Fibroblast of skin of scalp (primary cell): ENCODE data around the gene CX3CR1.

Experiments used
- DNase-seq: peaks from one replicate; pipeline ENCODE4 v3.0.0-alpha.2; 2013

CX3CR1 gene

DNA sequence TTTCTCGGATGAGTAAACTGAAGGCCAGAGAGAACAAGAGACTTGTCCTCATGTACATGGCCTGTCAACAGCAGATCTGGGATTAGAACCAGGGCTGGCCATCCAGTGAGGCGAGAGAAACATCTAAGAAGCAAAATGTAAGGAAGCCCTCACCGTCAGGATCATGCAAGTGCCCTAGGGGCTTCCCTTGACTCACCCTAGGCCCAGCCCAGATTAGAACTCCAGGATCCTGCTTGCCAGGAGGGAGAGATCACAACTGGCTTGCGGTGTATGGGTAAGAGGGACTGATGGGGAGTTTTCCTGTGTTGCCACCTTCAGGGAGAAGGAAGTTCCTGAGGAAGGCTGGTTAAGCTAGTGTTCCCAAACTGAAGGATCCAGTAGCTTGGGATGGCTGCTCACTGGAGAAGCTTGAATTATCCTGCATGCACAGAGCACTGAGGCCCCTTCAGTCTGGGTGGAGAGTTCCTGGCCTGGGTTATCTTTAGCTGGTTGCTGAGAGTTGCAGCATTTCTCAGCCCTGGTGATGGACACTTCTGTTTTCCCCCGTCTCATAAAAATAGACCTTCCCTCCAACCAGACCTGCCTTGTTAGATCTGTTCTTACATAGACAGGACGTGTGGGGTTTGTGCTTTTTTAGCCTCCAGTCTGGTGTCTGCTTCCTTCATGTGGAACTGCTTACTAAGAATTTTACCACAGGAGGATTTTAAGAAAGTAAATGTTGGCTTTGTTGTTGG lies 59.3 kb downstream of the CX3CR1 start:
- no peak for DNase-seq

DNA sequence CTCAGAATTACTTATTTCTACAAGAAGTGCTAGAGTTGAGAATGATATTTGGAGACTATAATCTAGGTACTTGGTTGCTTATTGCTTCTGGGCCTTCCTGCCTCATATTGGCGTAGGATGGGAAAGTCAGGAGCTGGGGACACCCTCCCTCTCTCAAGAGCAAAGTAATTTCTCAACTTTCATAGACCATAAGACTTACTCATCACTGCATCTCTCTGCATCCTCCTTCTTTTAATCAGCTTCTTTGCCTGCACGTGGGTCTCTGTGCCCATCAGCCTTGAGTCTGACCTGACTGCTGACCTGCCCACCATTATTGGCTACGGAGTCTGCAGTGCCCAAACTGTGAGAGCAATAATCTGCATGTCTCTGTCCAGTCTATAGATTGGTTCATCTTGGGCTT lies 60.1 kb downstream of the CX3CR1 start:
- no peak for DNase-seq

DNA sequence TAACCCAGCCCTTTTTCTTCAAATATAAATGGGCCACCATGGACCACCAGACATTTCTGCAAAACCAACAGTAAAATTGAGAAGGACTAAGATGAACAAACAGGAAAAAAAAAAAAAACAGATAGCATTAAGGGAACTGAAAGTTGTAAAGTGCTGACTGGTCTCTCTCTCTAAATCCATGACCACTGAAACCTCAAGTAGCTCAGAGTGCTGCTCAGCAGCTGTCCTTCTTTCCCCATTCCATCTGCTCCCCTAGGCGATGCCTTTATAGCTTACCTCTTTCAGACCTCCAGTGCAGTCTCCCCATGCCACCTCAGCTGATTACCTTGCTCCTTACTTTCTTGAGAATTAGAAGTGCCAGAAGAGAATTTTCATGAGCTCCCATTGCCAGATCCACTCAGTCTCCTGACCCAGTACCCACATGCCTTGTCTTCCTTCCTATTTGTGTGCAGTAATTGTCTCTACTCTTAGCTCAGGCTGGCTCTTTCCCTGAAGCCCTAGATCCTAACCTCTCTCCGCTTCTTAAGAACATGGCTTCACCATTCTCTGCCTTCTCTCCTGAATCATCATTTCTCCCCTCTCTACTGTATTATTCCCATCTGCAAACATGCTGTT lies 63.6 kb downstream of the CX3CR1 start:
- DNase-seq = no peak

DNA sequence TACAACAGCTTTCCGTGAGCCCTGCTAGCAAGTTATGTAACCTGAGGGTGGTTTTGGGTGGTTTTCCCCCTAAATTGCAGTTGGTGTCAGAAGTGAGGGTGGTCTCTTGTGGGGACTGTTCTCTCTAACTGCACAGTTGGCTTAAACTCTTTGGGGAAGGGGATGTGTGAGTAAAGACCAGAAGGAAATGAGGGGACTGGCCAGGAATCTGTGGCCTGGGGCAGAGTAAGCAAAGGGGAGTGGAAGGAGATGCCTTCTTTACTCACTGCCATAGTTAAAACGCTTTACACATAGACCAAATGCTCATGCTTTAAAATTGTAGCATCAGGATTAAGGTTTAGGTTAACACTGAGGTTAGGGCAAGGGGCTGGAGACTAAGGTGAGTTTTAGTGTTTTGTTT lies 66.2 kb downstream of the CX3CR1 start:
- DNase-seq = no peak
